A549 (cell line): ENCODE results near the gene UNC5C. TPM values are rescaled to one million over a fixed set of nuclear protein-coding genes. Genes with fewer than 3 reads are reported as not detected.

Experiments used
- ATAC-seq, 2 experiments: fragments of 200-7000 bp in 1 of 2; fragments of >200 bp in 1 of 2; cut with Nextera tagmentation in 1 of 2; cut with Tn5 transposase in 1 of 2; 3 replicates each; pipeline versions ENCODE4 v1.8.0 to v1.9.1; 2018 to 2020; ENCODE audit warnings: mild to moderate bottlenecking in 1 of 2, moderate library complexity in 1 of 2
- CTCF ChIA-PET: fragments of 300-600 bp; sonication (Branson Sonifier 250); formaldehyde crosslinking; extraction: SDS; loops from one replicate; lab custom pipeline; 2021; ENCODE audit warnings: antibody characterized with exemption, inconsistent platforms; lab: Yijun Ruan, JAX
- POLR2A ChIA-PET: fragments of 350-600 bp; formaldehyde crosslinking; extraction: SDS; loops from one replicate; lab custom pipeline; 2021; ENCODE audit warnings: antibody characterized with exemption, inconsistent platforms; lab: Yijun Ruan, JAX
- DNase-seq, 2 experiments: peaks; one replicate each; pipeline versions ENCODE4 v3.0.0 to v3.0.0-alpha.2; 2011 to 2016; ENCODE audit warnings: low read depth in 1 of 2, low spot score in 1 of 2
- FAIRE-seq: peaks from 2 replicates; lab custom pipeline; 2011; peaks lifted over from hg19 to GRCh38; lab: Jason Lieb, UNC
- H3K27ac ChIP-seq, 2 experiments: fragments of >200 bp; sonication (Bioruptor Twin); formaldehyde crosslinking; 3 replicates each; pipeline ENCODE4 v1.5.1; 2016 to 2017
- H3K4me1 ChIP-seq: fragments of >200 bp; sonication (Bioruptor Twin); formaldehyde crosslinking; 3 replicates; pipeline ENCODE4 v1.6.1; 2016
- H3K4me2 ChIP-seq: fragments of >200 bp; sonication (Bioruptor Twin); formaldehyde crosslinking; 3 replicates; pipeline ENCODE4 v1.6.1; 2016
- H3K4me3 ChIP-seq: fragments of >200 bp; sonication (Bioruptor Twin); formaldehyde crosslinking; 3 replicates; pipeline ENCODE4 v1.5.1; 2016
- H3K9me3 ChIP-seq: fragments of >200 bp; sonication (Bioruptor Twin); formaldehyde crosslinking; 3 replicates; pipeline ENCODE4 v1.6.1; 2016
- ATOH8 ChIP-seq: fragments of 250-450 bp; sonication (Bioruptor Pico); IDR thresholded peaks from 2 replicates; pipeline ENCODE4 v1.5.0; 2020; ENCODE audit warnings: low read depth, mild to moderate bottlenecking, moderate library complexity
- BCL3 ChIP-seq: fragments of >200 bp; sonication (Bioruptor Twin); formaldehyde crosslinking; IDR thresholded peaks from 3 replicates; pipeline ENCODE4 v1.6.1; 2016
- CBX8 ChIP-seq: fragments of 200-600 bp; sonication (generic); IDR thresholded peaks from 2 replicates; pipeline ENCODE4 v1.6.1; 2016
- CHD2 ChIP-seq: fragments of 150-350 bp; IDR thresholded peaks from 2 replicates; pipeline ENCODE4 v1.6.1; 2014; ENCODE audit warnings: low read length; ENCODE audit not compliant: partially characterized antibody
- CHD4 ChIP-seq: fragments of 200-600 bp; sonication (generic); IDR thresholded peaks from 2 replicates; pipeline ENCODE4 v1.6.1; 2016; ENCODE audit warnings: antibody characterized with exemption, mild to moderate bottlenecking, borderline replicate concordance
- CTCF ChIP-seq: fragments of >200 bp; sonication (Bioruptor Twin); formaldehyde crosslinking; IDR thresholded peaks from 3 replicates; pipeline ENCODE4 v1.5.1; 2016
- EP300 ChIP-seq, 2 experiments: fragments of >200 bp; sonication (Bioruptor Twin); formaldehyde crosslinking; IDR thresholded peaks; 2 replicates in 1 of 2; 3 replicates in 1 of 2; pipeline ENCODE4 v1.6.1; 2016 to 2017
- ESRRA ChIP-seq: fragments of 150-350 bp; IDR thresholded peaks from 2 replicates; pipeline ENCODE4 v1.6.1; 2014; ENCODE audit warnings: mild to moderate bottlenecking, low read length, borderline replicate concordance
- FOXS1 ChIP-seq: fragments of 250-450 bp; sonication (Bioruptor Pico); IDR thresholded peaks from 2 replicates; pipeline ENCODE4 v1.5.0; 2020; ENCODE audit warnings: mild to moderate bottlenecking, moderate library complexity
- GATA3 ChIP-seq: IDR thresholded peaks from 2 replicates; pipeline ENCODE4 v1.6.1; 2012; ENCODE audit warnings: borderline replicate concordance
- HES2 ChIP-seq: fragments of >200 bp; sonication (Bioruptor Twin); formaldehyde crosslinking; IDR thresholded peaks from 2 replicates; pipeline ENCODE4 v1.6.1; 2016
- HEYL ChIP-seq: fragments of 250-450 bp; sonication (Bioruptor Pico); IDR thresholded peaks from 2 replicates; pipeline ENCODE4 v1.8.0; 2021; ENCODE audit warnings: mild to moderate bottlenecking, moderate library complexity
- HOXB13 ChIP-seq: fragments of 250-450 bp; sonication (Bioruptor Pico); IDR thresholded peaks from 2 replicates; pipeline ENCODE4 v1.5.0; 2020; ENCODE audit warnings: low read depth, mild to moderate bottlenecking, moderate library complexity
- HOXB5 ChIP-seq: fragments of 250-450 bp; sonication (Bioruptor Pico); IDR thresholded peaks from 2 replicates; pipeline ENCODE4 v1.5.0; 2020; ENCODE audit warnings: mild to moderate bottlenecking, moderate library complexity
- JUN ChIP-seq, 2 experiments: fragments of >200 bp; sonication (Bioruptor Twin); formaldehyde crosslinking; IDR thresholded peaks; 2 replicates in 1 of 2; 3 replicates in 1 of 2; pipeline ENCODE4 v1.6.1; 2016 to 2017
- MAFK ChIP-seq: fragments of 450-650 bp; IDR thresholded peaks from 2 replicates; pipeline ENCODE4 v1.6.1; 2014; ENCODE audit not compliant: partially characterized antibody
- NPAS2 ChIP-seq: fragments of 250-450 bp; sonication (Bioruptor Pico); IDR thresholded peaks from 2 replicates; pipeline ENCODE4 v1.8.0; 2022; ENCODE audit warnings: mild to moderate bottlenecking, moderate library complexity, borderline replicate concordance
- NR3C1 ChIP-seq: fragments of >200 bp; sonication (Bioruptor Twin); formaldehyde crosslinking; IDR thresholded peaks from 3 replicates; pipeline ENCODE4 v1.6.1; 2017
- PHF8 ChIP-seq: fragments of 200-600 bp; sonication (generic); IDR thresholded peaks from 2 replicates; pipeline ENCODE4 v1.6.1; 2016; ENCODE audit warnings: low read depth, mild to moderate bottlenecking, antibody characterized with exemption, moderate library complexity, borderline replicate concordance
- RARB ChIP-seq: fragments of 250-450 bp; sonication (Bioruptor Pico); IDR thresholded peaks from 2 replicates; pipeline ENCODE4 v1.8.0; 2021; ENCODE audit warnings: mild to moderate bottlenecking, moderate library complexity
- RCOR1 ChIP-seq: fragments of 150-350 bp; IDR thresholded peaks from 2 replicates; pipeline ENCODE4 v1.6.1; 2014; ENCODE audit warnings: antibody characterized with exemption, low read length, low read depth
- RFX5 ChIP-seq: fragments of 450-650 bp; IDR thresholded peaks from 2 replicates; pipeline ENCODE4 v1.7.1; 2014; ENCODE audit warnings: antibody characterized with exemption, mild to moderate bottlenecking, moderate library complexity
- RNF2 ChIP-seq: fragments of 200-600 bp; sonication (generic); IDR thresholded peaks from 2 replicates; pipeline ENCODE4 v1.6.1; 2016; ENCODE audit warnings: low read depth, mild to moderate bottlenecking, antibody characterized with exemption, moderate library complexity, borderline replicate concordance
- SMC3 ChIP-seq: fragments of >200 bp; sonication (Bioruptor Twin); formaldehyde crosslinking; IDR thresholded peaks from 3 replicates; pipeline ENCODE4 v1.6.1; 2018; ENCODE audit warnings: inconsistent platforms
- TP53 ChIP-seq: fragments of 250-450 bp; sonication (Bioruptor Pico); IDR thresholded peaks from 2 replicates; pipeline ENCODE4 v1.5.0; 2021; ENCODE audit warnings: mild to moderate bottlenecking, moderate library complexity
- ZC3H11A ChIP-seq: fragments of 450-650 bp; IDR thresholded peaks from 2 replicates; pipeline ENCODE4 v1.6.1; 2014; ENCODE audit warnings: antibody characterized with exemption, mild to moderate bottlenecking
- ZSCAN20 ChIP-seq: fragments of 250-450 bp; sonication (Bioruptor Pico); IDR thresholded peaks from 2 replicates; pipeline ENCODE4 v1.8.0; 2022; ENCODE audit warnings: mild to moderate bottlenecking, moderate library complexity
- WGBS: methylation state at CpG from one replicate; pipeline ENCODE4 v1.1.6; 2017; ENCODE audit errors: missing lambda C conversion rate; 5-methylcytosine and 5-hydroxymethylcytosine counted together
- polyA plus RNA-seq, 4 experiments: library from polyadenylated mRNA; depleted of rRNA in 3 of 4; stranded (reverse); fragments of >200 nt; fragmentation: RNase III in 1 of 4; extraction: RNeasy Plus Mini Kit Qiagen cat#74134 plus additional on column Dnase treatment in 1 of 4; gene quantifications; 2 replicates in 3 of 4; 3 replicates in 1 of 4; pipeline ENCODE4 v1.2.3, GENCODE V29; 2011 to 2017
- TF ChIP-seq, protein P1 (sequence below): fragments of 250-450 bp; sonication (Bioruptor Pico); IDR thresholded peaks from 2 replicates; pipeline ENCODE4 v1.5.0; 2021; ENCODE audit warnings: mild to moderate bottlenecking, moderate library complexity, borderline replicate concordance

UNC5C gene
- polyA plus RNA-seq, 2 of the 4 experiments (the other 2 are of a cell fraction) = 0.13 TPM; not detected in 1

- ChIA-PET CTCF (no interaction called here), POLR2A (no interaction called here)
- no peak overlapping the region for H3K4me2 ChIP-seq
- no peaks in the 10 kb centered on the region for H3K9me3 ChIP-seq
- H3K4me3 ChIP-seq = no peak overlapping the region
- H3K4me1 ChIP-seq = peaks cover 21% of the 10 kb centered on the region; the same call in 2 of the 3 replicates
- no peak for FAIRE-seq
- WGBS = 88% methylated on average over 1 of the region's 1 CpG
- TF ChIP-seq RCOR1 (no peak), HEYL (CRISPR knock-in tag) (no peak), RNF2 (no peak), GATA3 (no peak), ZC3H11A (no peak), ZSCAN20 (CRISPR knock-in tag) (no peak), CHD4 (no peak), CTCF (no peak), HOXB13 (CRISPR knock-in tag) (no peak), RFX5 (no peak), NR3C1 (no peak), SMC3 (no peak), CHD2 (no peak), RARB (no peak), JUN (IDR thresholded peaks at IDR 0.05) (no peak), FOXS1 (CRISPR knock-in tag) (no peak), NPAS2 (CRISPR knock-in tag) (no peak), MAFK (no peak)
- TF ChIP-seq, protein P1, sequence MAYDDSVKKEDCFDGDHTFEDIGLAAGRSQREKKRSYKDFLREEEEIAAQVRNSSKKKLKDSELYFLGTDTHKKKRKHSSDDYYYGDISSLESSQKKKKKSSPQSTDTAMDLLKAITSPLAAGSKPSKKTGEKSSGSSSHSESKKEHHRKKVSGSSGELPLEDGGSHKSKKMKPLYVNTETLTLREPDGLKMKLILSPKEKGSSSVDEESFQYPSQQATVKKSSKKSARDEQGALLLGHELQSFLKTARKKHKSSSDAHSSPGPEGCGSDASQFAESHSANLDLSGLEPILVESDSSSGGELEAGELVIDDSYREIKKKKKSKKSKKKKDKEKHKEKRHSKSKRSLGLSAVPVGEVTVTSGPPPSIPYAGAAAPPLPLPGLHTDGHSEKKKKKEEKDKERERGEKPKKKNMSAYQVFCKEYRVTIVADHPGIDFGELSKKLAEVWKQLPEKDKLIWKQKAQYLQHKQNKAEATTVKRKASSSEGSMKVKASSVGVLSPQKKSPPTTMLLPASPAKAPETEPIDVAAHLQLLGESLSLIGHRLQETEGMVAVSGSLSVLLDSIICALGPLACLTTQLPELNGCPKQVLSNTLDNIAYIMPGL (CRISPR knock-in tag) = no peak
- H3K27ac ChIP-seq = no peak overlapping the region
- DNase-seq = no peak
- no peak for ATAC-seq
Measured at GRCh38 chr4:95355021-95355420, 193.8 kb downstream of the UNC5C start.

DNA sequence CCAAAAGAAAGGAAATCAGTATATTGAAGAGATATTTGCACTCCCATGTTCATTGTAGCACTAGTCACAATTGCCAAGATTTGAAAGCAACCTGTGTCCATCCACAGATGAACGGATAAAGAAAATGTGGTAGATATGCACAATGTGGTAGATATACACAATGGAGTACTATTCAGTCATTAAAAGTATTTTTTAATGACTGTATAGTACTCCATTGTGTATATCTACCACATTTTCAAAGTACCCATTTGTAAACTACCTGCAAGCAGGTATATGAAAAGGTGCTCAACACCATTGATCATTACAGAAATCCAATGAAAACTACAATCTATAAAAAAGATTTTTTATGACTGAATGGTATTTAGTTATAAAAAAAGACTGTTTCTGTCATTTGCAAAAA is 200.4 kb downstream of the UNC5C start:
- Histone ChIP-seq H3K4me3 (no peak overlapping the region), H3K4me2 (no peak overlapping the region), H3K27ac (no peak overlapping the region), H3K4me1 (no peaks in the 10 kb centered on the region), H3K9me3 (peaks cover 4% of the 10 kb centered on the region; the same call in 1 of the 3 replicates)
- DNase-seq (no peak), FAIRE-seq (no peak), ATAC-seq (no peak)
- ChIA-PET CTCF (no interaction called here), POLR2A (no interaction called here)
- 73% methylated on average over 1 of the region's 1 CpG for WGBS
- TF ChIP-seq HEYL (CRISPR knock-in tag) (no peak), ATOH8 (no peak), NPAS2 (CRISPR knock-in tag) (no peak), ESRRA (no peak), HES2 (no peak), TP53 (CRISPR knock-in tag) (no peak), GATA3 (no peak), BCL3 (no peak), RFX5 (no peak), PHF8 (no peak), EP300 (IDR thresholded peaks at IDR 0.05) (no peak), CBX8 (no peak), HOXB5 (no peak)
